ENCODE data around the gene TNNC2.

TNNC2 gene

DNA sequence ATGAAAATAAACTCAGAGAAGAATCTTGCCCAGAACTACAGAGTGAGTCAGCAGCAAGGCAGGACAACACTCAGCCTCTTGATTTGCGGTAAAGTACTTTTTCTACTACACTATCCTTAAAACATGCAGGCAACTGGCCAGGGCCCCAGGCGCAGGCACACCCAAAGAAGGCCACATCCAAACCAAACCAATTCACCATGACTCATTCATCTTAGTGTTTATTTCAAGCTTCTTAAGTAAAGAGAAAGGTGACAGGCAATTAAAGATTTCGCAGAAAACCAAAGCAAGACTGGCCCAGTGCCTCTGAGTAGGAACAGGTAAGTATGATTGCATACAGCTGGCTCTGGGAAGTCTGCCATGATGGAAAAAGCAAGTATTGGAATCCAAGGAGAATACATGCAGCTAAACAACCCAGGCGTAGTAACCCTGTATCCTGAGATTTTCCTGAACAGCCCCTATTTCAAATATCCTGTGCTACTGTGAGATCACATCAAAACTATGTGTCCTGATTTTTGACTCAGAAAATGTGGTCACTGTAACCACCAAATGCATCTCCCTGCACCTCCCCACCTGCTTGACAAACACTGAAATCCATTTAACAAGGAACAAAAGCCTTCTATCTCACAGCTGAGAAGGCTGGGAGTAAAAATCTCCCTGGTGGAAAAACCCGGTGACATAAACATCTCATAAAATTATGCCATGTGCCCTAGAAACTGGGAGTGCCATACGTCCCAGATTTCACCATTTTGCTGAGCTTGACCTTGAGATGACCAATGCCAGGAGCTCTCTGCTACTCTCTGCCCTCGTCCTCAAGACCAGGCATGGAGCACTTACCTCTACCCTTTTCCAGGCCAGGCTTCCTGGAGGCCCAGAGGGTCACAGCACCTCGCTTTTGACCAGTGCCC is 47.8 kb downstream of the TNNC2 start:
- no peak for TF ChIP-seq CTCF (IDR thresholded peaks at IDR 0.05)

GRCh38 chr20:45776931-45777330 is 50.2 kb downstream of the TNNC2 start:
- no peak for TF ChIP-seq CTCF (IDR thresholded peaks at IDR 0.05)

- TF ChIP-seq CTCF (IDR thresholded peaks at IDR 0.05): no peak
These were observed 51.7 kb downstream of the TNNC2 start for GRCh38 chr20:45775411-45775810.

- no peak for TF ChIP-seq CTCF (IDR thresholded peaks at IDR 0.05)
These were observed 52.2 kb downstream of the TNNC2 start for GRCh38 chr20:45774945-45775344.
